ENCODE data around the gene TTC16.

The TTC16 gene

GRCh38 chr9:127769101-127769500 is 53.2 kb downstream of the TTC16 start:
- Mint-ChIP-seq H3K27me3 (ENCODE audit: low read depth) (no peaks in the 10 kb centered on the region), H3K4me1 (ENCODE audit: low read depth) (peaks cover 59% of the 10 kb centered on the region), H3K27ac (peak overlapping the region; percentile 93), H3K4me3 (peak overlapping the region; percentile 59), H3K9me3 (no peaks in the 10 kb centered on the region), H3K36me3 (ENCODE audit: low read depth) (peaks cover 76% of the 10 kb centered on the region)
- DNase-seq (ENCODE audit: low spot score) = no peak

GRCh38 chr9:127769929-127770582 is 54.2 kb downstream of the TTC16 start:
- Mint-ChIP-seq H3K4me3 (peak overlapping the region; percentile 91), H3K27ac (peak overlapping the region; percentile 93), H3K27me3 (ENCODE audit: low read depth) (no peaks in the 10 kb centered on the region), H3K9me3 (no peaks in the 10 kb centered on the region), H3K4me1 (ENCODE audit: low read depth) (peaks cover 57% of the 10 kb centered on the region), H3K36me3 (ENCODE audit: low read depth) (peaks cover 74% of the 10 kb centered on the region)
- DNase-seq (ENCODE audit: low spot score) = no peak

- peaks cover 54% of the 10 kb centered on the region for H3K4me1 Mint-ChIP-seq (ENCODE audit: low read depth)
- no peaks in the 10 kb centered on the region for H3K27me3 Mint-ChIP-seq (ENCODE audit: low read depth)
- H3K36me3 Mint-ChIP-seq (ENCODE audit: low read depth) = peaks cover 69% of the 10 kb centered on the region
- DNase-seq (ENCODE audit: low spot score) = no peak
- H3K9me3 Mint-ChIP-seq = no peaks in the 10 kb centered on the region
- peak overlapping the region; percentile 91 for H3K4me3 Mint-ChIP-seq
- peak overlapping the region; percentile 93 for H3K27ac Mint-ChIP-seq
Observed at GRCh38 chr9:127770583-127770904, 54.7 kb downstream of the TTC16 start.

DNA sequence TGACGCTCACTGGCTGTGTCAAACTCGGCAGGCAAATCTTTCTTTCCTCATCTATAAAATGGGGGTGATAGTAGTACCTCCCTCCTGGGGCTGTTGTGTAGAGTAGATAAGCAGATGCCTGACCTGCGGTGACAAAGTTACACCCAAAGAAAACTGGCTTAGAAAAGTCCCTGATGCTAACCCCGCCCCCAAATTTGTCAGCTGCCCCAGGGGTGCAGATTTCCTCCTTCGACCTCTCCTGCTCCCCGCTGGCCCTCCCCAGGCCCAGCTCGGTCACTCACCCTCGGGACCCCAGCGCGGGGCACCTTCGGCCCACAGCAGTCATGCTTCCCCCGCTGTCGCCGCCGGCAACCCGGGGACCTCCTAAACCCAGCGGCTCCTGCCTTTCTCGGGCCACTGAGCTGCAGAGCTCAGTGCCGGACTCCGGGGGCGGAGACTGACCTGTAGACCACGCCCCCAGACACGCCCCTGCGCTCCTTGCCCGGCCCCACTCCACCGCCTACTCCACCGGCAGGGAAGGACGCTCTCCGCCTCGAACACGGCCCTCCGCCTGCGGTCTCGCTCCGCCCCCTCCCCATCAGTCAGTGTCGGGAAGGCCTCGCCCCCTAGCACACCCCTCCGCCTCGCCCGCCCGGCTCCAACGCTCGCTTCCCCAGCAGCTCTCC is 55.2 kb downstream of the TTC16 start:
- no peaks in the 10 kb centered on the region for H3K27me3 Mint-ChIP-seq (ENCODE audit: low read depth)
- H3K9me3 Mint-ChIP-seq = no peaks in the 10 kb centered on the region
- H3K36me3 Mint-ChIP-seq (ENCODE audit: low read depth) = peaks cover 64% of the 10 kb centered on the region
- H3K4me1 Mint-ChIP-seq (ENCODE audit: low read depth) = peaks cover 53% of the 10 kb centered on the region
- peak overlapping the region; percentile 91 for H3K4me3 Mint-ChIP-seq
- peak overlapping the region; percentile 93 for H3K27ac Mint-ChIP-seq
- peak; percentile 97 for DNase-seq (ENCODE audit: low spot score)

DNA sequence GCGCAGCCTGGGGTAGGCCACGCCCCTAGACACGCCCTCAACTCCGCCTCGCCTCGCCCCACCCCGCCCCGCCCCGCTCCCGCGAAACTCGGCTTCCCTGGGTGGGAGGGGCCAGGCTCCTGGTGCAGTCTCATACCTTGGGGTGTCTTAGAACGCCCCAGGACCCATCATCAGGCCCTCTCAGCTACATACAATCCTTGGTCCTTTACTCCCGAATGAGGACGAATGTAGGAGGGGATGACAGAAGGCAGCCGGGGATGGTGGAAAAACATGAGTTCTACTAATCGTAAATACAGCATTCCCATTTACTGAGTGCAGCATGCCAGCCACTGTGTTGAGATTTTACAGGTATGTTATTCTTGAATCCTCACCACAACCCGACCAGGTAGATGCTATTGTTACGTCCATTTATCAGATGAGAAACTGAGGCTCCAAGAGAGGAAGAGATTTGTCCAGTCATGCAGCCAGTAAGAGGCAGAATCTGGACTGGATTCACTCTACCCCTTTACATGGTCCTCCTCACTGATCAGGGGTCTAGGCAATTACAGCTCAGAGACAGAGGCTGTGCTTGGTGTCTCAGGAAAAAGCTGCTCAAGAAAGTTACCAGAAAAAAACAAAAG is 55.8 kb downstream of the TTC16 start:
- no peak for DNase-seq (ENCODE audit: low spot score)
- peaks cover 66% of the 10 kb centered on the region for H3K36me3 Mint-ChIP-seq (ENCODE audit: low read depth)
- H3K27ac Mint-ChIP-seq = peak overlapping the region; percentile 93
- peaks cover 49% of the 10 kb centered on the region for H3K4me1 Mint-ChIP-seq (ENCODE audit: low read depth)
- no peaks in the 10 kb centered on the region for H3K27me3 Mint-ChIP-seq (ENCODE audit: low read depth)
- no peaks in the 10 kb centered on the region for H3K9me3 Mint-ChIP-seq
- peak overlapping the region; percentile 91 for H3K4me3 Mint-ChIP-seq

DNA sequence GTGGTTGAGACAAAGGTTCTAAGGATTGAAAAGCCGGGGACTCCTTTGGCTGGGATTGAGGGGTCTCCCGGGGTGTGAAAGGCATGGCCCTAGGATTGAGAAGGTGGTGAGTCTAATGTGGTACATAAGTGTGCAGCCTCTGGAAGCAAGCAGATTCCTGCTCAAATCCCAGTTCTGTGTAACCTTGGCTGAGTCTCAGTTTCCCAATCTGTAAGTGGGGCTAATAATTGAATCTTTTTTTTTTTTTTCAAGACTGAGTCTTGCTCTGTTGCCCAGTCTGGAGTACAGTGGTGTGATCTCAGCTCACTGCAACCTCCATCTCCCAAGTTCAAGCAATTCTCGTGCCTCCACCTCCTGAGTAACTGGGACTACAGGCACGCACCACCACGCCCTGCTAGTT is 56.7 kb downstream of the TTC16 start:
- no peak for DNase-seq (ENCODE audit: low spot score)
- no peak overlapping the region for H3K27ac Mint-ChIP-seq
- H3K27me3 Mint-ChIP-seq (ENCODE audit: low read depth) = no peaks in the 10 kb centered on the region
- H3K4me1 Mint-ChIP-seq (ENCODE audit: low read depth) = peaks cover 44% of the 10 kb centered on the region
- peaks cover 68% of the 10 kb centered on the region for H3K36me3 Mint-ChIP-seq (ENCODE audit: low read depth)
- no peak overlapping the region for H3K4me3 Mint-ChIP-seq
- no peaks in the 10 kb centered on the region for H3K9me3 Mint-ChIP-seq

DNA sequence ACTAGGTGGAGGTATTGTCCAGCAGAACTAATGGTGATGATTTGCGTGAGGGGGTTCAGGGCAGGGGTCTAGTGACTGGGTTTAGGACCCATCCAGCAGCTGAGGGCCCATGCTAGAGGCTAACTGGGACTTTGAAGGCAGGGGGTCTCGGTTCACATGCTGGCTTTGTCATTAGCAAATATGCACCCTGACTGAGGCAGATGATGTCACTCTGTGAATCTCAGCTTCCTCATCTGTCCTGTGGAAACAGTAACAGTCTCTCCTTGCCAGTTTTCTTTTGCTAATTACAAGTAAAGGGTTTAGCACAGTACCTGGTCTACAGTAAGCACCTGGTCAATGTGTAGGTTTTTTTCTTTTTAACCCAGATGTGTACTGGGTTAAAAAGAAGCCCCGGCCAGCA is 57.4 kb downstream of the TTC16 start:
- H3K36me3 Mint-ChIP-seq (ENCODE audit: low read depth) = peaks cover 68% of the 10 kb centered on the region
- no peak for DNase-seq (ENCODE audit: low spot score)
- no peaks in the 10 kb centered on the region for H3K27me3 Mint-ChIP-seq (ENCODE audit: low read depth)
- peaks cover 41% of the 10 kb centered on the region for H3K4me1 Mint-ChIP-seq (ENCODE audit: low read depth)
- H3K4me3 Mint-ChIP-seq = no peak overlapping the region
- H3K9me3 Mint-ChIP-seq = no peaks in the 10 kb centered on the region
- H3K27ac Mint-ChIP-seq = no peak overlapping the region

GRCh38 chr9:127773981-127774380 is 58.1 kb downstream of the TTC16 start:
- DNase-seq (ENCODE audit: low spot score) = no peak
- peak overlapping the region; percentile 48 for H3K4me3 Mint-ChIP-seq
- no peaks in the 10 kb centered on the region for H3K9me3 Mint-ChIP-seq
- peaks cover 36% of the 10 kb centered on the region for H3K4me1 Mint-ChIP-seq (ENCODE audit: low read depth)
- H3K36me3 Mint-ChIP-seq (ENCODE audit: low read depth) = peaks cover 63% of the 10 kb centered on the region
- peak overlapping the region; percentile 77 for H3K27ac Mint-ChIP-seq
- H3K27me3 Mint-ChIP-seq (ENCODE audit: low read depth) = no peaks in the 10 kb centered on the region

- peaks cover 40% of the 10 kb centered on the region for H3K36me3 Mint-ChIP-seq (ENCODE audit: low read depth)
- H3K27ac Mint-ChIP-seq = peak overlapping the region; percentile 97
- H3K9me3 Mint-ChIP-seq = no peaks in the 10 kb centered on the region
- peak overlapping the region; percentile 98 for H3K4me3 Mint-ChIP-seq
- no peaks in the 10 kb centered on the region for H3K27me3 Mint-ChIP-seq (ENCODE audit: low read depth)
- H3K4me1 Mint-ChIP-seq (ENCODE audit: low read depth) = peaks cover 33% of the 10 kb centered on the region
- DNase-seq (ENCODE audit: low spot score) = peak; percentile 72
Observed at GRCh38 chr9:127776195-127776923, 60.5 kb downstream of the TTC16 start.

- peak overlapping the region; percentile 97 for H3K27ac Mint-ChIP-seq
- DNase-seq (ENCODE audit: low spot score) = no peak
- no peaks in the 10 kb centered on the region for H3K9me3 Mint-ChIP-seq
- H3K36me3 Mint-ChIP-seq (ENCODE audit: low read depth) = peaks cover 37% of the 10 kb centered on the region
- H3K27me3 Mint-ChIP-seq (ENCODE audit: low read depth) = no peaks in the 10 kb centered on the region
- H3K4me1 Mint-ChIP-seq (ENCODE audit: low read depth) = peaks cover 34% of the 10 kb centered on the region
- peak overlapping the region; percentile 98 for H3K4me3 Mint-ChIP-seq
Observed at GRCh38 chr9:127776924-127777289, 61.0 kb downstream of the TTC16 start.

- Mint-ChIP-seq H3K27me3 (ENCODE audit: low read depth) (no peaks in the 10 kb centered on the region), H3K36me3 (ENCODE audit: low read depth) (peaks cover 35% of the 10 kb centered on the region), H3K4me3 (peak overlapping the region; percentile 98), H3K9me3 (no peaks in the 10 kb centered on the region), H3K4me1 (ENCODE audit: low read depth) (peaks cover 36% of the 10 kb centered on the region), H3K27ac (peak overlapping the region; percentile 97)
- DNase-seq (ENCODE audit: low spot score) = no peak
Observed at GRCh38 chr9:127777368-127777980, 61.6 kb downstream of the TTC16 start.

- peak within 1 kb of the TSS; percentile 98 for H3K4me3 Mint-ChIP-seq
- no peaks in the 10 kb centered on the region for H3K27me3 Mint-ChIP-seq (ENCODE audit: low read depth)
- DNase-seq (ENCODE audit: low spot score) = no peak
- H3K27ac Mint-ChIP-seq = peak within 1 kb of the TSS; percentile 97
- H3K9me3 Mint-ChIP-seq = no peaks in the 10 kb centered on the region
- peaks cover 41% of the 10 kb centered on the region for H3K4me1 Mint-ChIP-seq (ENCODE audit: low read depth)
- peaks cover 29% of the 10 kb centered on the region for H3K36me3 Mint-ChIP-seq (ENCODE audit: low read depth)
Observed at GRCh38 chr9:127778280-127779135, 62.6 kb downstream of the TTC16 start, which contains the start of gene SH2D3C. Gene SH2D3C (minus strand): TSS chr9:127778666. CDS start chr9:127778627, 39 bp downstream.

All from T-helper 2 cell treated with Interferon-gamma antibody and Interleukin-4, amounts not matched to agents 5 μg/mL and 100 μg/mL, for 36 hours (primary cell).